GM19463 (cell line): ENCODE results near the gene ETF1.

ENCODE experiments used
- ATAC-seq: cut with Tn5 transposase; IDR thresholded peaks from one replicate; pipeline ENCODE4 v1.9.1; 2021; ENCODE audit warnings: mild to moderate bottlenecking, moderate library complexity; ENCODE audit not compliant: unreplicated experiment

The ETF1 gene

DNA sequence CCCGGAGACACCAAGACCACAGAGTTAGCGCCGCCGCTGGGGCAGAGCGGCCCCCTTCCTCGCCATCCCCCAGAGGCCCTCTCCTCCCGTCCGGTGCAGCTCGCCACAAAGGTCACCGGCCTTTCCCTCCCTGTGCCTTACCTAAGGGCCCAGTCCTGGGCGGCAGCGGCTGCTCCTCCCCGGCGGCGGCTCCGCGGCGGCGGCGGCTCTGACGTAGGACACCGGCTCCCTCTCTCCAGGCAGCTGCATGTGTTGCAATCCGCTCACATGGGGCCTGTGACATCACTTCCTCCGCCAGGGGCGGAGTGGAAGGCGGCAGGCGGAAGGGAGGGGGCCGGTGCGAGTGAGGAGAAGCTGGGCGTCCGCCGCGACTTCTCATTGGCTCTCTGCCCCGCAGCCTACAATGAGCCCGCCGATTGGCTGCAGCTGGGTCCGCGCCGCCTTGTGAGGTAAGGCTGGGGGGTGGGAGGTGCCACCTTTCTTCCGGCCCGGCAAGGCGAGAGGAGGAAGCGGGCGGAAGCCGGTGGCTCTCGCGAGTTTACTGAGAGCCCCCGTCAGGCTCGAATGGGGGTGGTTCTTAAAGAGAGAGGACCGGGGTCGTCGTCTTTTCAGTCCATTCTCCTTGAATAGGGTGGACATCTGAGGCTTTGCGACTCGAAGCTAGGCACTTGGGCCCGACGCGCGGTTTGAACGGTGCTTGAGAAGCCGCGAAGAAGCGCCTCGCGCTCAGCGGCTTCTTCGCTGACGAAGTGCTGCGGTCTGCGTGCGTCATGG is at the start of gene ETF1:
Gene ETF1, minus strand, starts transcription at position 281 of the 774 bp plus-strand sequence. CDS start 318 bp downstream, outside the sequence.
- peak; percentile 92 for ATAC-seq

DNA sequence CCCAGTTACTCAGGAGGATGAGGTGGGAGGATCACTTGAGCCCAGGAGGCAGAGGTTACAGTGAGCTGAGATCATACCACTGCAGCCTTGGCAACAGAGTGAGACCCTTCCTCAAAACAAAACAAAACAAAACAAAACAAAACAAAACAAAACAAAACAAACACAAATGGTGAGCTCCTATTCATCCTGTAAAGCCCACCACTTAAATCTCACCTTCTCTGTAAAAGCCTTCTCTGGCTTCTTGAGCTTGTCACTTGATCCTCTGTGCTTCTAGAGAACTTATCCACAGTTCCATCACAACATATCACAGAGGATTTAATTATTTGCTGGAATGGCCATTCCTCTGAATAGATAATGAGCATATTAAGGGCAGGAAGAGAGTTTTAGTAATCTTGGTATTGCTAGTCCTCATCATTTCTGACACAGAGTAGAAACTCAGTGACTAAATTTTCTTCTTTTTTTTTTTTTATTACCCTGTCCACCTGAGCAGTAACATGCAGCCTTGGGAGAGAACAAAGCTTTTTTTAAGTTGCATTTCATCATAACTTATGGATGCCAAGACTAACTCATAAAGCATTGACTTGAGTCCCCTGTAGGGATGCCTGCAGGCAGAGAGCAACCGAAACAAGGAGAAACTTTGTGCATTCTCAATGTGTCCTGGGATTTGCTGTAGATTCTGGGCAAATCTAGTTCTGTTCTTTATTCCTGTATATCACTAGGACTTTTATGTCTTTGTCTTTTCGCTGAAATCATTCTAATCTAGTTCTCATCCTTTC is 45.2 kb upstream of the ETF1 start:
- no peak for ATAC-seq

DNA sequence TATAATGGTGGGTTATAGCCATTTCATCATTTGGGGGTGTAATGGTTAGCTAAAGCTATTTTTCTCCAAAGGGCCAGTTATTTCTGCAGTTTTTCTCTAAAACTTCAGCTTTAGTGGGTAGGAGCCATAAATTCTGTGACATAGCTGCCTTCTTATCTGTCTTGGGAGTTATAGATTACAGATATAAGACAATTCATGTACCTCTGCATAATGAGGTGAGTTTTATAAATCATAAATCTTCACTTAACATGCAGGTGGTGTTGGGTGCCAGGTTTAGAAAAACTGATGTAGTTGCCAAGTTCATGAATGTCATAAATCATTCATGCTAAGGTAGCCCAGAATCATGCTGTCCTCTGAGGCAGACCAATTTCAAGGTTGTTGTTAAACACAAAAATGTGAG is 42.1 kb upstream of the ETF1 start:
- no peak for ATAC-seq

DNA sequence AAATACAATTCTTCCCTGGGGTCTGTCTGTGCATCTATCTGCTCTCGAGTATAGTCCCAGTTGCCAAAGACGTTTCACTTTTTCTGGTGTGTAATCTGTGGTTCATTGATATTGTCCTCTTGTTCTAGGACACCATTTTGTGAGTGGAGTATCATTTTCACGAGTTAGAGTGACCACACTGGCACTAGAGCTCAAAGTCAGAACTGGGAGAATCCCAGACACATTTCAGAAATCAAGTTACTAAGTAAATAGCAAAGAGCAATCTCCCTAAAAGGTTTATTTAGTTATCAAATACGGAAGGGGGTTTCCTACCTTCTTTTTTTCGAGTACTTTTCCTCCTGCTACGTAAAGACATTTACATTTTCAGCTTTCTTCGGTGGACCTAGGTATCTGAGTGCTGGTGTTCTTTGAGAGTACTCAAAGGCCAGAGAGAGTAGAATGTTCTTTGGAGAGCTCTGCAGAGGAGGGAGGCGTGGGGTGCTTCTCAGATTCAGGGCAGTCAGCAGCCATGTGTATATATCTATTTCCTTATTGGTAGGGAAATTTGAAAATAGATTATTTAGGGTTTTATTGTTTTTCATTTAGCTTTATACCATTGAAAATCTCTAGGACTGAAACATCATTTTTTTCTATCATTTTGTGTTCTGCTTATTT is 41.1 kb upstream of the ETF1 start:
- no peak for ATAC-seq

DNA sequence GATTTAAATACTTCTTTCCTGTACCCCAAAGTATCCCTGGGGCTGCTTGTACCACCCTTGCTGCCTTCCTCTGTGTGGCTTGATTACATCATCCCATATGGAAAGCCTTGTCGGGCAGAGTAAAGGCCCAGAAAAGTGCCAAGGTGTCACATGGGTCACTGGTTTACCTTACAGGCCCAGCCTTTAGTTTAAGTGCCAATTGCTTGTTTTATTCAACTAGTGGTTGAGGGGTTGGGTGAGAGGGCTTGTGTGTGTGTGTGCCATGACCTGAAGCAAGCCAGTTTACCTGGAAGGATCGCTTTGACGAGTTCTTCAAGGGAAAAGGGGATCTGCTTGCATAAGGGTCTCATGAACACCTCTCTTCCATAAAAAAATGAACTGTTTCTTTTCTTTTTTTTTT is 39.9 kb upstream of the ETF1 start:
- ATAC-seq = no peak

DNA sequence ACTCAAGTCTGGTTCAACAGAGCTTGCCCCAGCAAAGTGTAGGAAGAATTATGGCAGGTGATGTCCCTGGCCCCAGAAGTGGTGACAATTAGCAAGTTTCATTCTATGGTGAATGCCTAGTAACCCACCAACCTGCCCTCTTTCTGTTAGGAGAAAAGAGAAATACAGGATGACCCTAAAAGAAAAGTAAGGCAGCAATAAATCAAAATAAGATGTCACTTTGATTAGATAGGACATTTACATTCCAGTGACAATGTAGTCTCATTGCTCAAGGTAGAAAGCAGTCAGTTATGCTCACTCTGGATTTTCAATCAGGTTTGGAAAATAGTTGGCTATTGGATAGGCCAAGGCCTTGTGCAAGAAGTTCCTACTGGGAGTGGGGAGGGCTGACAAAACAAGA is 37.7 kb upstream of the ETF1 start:
- ATAC-seq = no peak

DNA sequence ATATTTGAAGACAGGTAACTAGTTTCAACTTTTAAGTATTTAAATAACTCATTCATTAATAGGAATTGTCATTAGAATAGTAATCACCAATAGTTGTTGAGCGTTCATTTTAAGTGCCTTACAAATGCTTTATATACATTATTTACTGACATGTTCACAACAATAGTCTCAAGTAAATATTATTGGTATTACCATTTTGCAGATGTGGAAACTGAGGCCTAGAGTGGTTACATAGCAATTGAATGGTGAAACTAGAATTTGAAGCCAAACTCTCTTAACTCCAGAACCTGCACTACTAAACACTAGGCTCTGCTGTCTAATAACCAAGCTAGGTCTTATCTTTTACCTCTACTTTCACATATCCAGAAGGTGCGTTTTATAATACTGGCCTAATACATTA is 37.0 kb upstream of the ETF1 start:
- ATAC-seq = no peak

DNA sequence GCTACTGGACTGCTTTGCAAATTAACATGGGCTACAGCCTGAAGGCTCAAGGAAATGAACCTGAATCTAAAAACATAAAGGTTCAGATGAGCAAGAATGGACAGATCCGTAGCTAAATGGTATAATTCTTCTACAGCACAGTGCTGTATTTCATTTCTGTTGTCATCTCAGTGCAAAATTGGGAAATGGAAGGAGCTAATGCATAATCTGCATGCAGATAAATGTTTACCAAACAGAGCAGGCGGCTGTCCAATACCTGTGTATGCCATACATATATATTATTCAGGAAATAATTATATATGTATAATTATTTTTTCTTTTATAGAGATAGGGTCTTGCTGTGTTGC is 36.5 kb upstream of the ETF1 start:
- no peak for ATAC-seq

DNA sequence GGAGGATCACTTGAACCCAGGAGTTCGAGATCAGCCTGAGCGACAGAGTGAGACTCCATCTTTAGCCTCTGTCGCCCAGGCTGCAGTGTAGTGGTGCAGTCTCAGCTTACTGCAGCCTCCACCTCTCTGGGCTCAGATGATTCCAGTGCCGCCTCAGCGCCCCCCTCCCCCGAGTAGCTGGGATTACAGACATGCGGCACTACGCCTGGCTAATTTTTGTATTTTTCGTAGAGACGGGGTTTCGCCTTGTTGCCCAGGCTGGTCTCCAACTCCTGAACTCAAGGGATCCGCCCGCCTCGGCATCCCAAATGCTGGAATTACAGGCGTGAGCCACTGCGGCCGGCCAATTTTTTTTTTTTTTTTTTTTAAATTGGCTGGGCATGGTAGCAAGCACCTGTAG is 34.4 kb upstream of the ETF1 start:
- no peak for ATAC-seq

DNA sequence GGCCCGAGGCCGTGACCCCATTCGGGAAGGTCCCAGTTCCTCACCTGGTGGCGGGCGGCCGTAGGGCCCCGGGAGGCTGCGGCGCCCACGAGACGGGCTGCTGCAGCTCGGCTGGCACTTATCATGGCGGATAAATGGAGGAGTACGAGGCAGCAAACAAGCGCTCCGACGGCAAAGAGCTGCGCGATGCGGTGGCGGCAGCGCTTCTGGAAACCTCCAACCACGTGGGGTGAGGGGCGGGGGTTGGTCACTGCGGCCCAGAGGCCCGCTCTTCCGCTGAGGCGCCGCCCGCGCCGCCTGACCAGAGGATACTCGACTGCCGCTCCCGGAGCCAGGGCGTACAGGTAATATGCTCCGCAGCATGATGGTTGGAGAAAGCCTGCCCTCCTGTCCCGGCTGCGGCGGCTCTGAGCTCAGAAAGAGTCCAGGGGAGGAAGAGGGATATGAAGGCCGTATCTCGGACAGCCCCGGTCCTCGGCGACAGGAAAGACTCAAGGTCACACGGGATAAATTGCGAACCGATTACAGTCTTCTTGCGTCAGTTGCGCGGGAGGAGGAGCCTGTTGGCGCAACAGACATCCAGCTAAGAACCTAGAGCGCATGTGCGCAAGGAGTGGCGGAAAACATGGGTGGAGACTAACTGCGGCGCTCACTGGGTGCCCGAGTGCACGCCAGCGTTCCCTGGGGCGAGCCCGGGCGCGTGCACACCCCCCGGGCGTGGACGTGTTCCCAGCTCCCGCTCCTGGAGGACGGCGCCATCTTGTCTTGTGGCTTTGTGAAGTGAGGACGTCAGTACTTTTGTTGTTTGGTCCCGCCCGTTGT is 32.4 kb upstream of the ETF1 start, which contains the start of gene HSPA9:
Gene HSPA9, minus strand, starts transcription at position 208 of the 822 bp plus-strand sequence. Its CDS starts 83 bp downstream, at position 125.
- ATAC-seq = peak; percentile 86

DNA sequence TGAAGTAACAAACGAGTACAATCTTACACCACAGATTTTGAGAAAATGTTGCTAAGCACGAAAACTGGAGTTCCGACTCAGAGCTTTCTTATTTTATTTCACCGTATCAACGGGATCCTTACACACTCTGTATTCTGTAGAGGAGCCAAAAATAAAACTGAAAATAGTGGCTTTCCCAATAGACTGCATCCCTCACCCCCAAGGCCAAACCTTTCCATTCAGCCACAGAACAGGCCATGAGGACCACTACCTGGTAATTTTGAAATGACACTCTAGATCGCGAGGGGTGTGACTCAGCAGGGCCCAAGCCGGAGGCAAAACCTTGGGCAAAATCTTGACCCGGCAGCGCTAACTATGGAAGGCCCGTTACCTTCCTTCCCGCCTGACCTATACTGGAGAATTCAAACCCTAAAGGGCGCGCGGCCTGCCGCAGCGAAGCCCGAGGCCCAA is 31.7 kb upstream of the ETF1 start:
- peak; percentile 14 for ATAC-seq

DNA sequence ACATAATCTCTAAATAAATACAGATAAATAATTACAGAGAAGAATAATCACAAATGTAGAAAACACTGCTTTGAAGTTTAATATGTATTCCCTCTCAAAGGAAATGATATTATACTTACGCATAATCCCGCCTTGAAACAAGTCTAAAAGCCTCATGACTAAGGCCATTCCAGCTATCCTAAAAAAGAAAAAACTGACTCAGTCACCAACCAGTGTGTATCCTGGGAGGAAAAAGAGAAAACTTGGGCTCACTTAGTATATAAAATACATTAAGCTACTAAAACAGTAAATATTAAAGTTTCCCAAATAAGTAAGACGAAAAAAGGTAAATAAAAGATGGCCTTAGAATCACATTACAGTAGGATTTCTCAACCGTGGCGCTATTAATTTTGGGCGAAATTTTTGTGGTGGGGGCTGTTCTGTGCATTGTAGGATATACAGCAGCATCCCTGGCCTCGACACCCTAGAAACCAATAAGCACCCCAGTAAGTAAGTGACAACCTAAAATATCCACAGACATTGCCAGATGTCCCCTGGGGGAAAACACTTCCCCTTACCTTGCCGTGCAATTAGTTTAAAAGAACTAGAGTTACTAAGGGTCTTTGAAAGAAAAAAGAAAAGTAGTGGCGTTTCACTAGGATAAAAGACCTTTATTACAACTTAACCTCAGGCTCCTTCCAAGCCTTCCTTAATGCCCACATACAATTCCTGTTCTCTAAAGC is 31.1 kb upstream of the ETF1 start:
- no peak for ATAC-seq

DNA sequence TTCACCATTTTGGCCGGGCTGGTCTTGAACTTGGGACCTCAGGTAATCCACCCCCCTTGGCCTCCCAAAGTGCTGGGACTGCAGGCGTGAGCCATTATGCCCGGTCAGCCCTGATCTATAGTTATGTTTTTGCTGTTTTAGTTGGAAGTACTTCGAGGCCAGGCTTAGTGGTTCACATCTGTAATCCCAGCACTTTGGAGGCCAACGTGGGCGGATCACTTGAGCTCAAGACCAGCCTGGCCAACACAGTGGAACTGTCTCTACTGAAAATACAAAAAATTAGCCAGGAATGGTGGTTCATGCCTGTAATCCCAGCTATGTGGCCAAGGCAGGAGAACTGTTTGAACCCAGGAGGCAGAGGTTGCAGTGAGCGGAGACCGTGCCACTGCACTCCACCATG is 30.2 kb upstream of the ETF1 start:
- ATAC-seq = no peak

DNA sequence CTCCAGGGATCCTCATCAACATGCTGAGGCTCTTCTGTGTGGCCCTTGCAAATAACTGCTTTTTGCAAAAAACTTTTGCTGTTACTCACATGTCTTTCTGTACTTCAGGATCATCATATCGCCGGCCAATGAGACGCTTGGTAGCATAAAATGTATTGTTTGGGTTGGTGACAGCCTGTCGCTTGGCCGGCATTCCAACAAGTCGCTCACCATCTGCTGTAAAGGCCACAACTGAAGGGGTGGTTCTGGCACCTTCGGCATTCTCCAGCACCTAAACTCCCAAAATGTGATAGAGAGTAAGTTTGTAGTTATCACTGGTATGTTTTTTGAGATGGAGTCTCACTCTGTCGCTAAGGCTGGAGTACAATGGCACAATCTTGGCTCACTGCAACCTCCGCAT is 27.8 kb upstream of the ETF1 start:
- ATAC-seq = no peak

DNA sequence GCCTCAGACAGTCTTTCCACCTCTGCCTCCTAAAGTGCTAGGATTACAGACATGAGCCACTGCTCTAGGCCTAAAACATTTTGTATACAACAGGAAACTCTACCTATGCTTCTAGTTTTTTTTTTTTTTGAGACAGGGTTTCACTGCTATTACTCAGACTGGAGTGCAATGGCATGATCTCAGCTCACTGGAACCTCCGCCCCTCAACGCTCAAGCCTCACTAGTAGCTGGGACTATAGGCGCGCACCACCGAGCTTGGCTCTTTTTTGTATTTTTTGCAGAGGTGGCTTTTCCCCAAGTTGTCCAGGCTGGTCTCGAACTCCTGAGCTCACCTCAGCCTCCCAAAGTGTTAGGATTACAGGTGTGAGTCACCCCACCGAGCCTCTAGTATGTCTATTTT is 26.7 kb upstream of the ETF1 start:
- ATAC-seq = no peak

DNA sequence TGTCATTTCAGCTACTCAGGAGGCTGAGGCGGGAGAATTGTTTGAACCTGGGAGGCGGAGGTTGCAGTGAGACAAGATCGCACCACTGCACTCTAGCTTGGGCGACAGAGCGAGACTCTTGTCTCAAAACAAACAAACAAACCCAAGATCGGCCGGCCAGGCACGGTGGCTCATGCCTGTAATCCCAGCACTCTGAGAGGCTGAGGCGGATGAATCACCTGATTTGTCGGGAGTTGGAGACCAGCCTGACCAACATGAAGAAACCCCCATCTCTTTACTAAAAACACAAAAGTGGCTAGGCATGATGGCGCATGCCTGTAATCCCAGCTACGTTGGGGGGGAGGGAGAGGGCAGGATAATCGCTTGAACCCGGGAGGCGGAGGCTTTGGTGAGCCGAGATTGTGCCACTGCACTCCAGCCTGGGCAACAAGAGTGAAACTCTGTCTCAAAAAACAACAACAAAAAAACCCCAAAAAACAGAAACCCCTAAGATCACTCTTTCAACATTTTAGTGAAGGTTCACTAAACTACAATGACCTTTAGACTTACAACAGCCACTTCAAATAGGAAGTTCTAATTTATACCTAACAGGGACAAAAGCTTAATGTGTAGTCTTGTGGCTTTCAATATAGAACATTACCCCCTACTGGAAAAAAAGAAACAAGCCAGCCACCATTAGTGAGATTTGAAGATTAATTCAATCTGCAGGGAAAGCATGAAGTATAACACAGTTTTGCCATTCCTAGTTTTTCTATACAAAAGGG is 25.2 kb upstream of the ETF1 start:
- ATAC-seq = no peak

DNA sequence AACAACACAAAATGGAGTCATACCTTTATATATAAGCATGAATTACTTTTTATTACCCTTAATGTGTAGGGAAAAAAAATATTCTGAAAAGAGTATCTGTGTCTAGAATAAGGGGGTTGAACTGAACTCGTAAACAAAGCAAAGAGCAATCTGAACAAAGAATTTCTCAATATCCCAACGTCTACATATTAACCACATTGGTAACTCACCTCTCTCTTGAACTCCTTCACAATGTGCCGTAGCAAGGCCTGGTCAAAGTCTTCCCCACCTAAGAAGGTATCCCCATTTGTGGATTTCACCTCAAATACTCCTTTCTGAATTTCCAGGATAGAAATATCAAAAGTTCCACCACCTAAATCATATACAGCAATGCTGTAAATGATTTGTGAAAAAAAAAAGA is 23.8 kb upstream of the ETF1 start:
- no peak for ATAC-seq

DNA sequence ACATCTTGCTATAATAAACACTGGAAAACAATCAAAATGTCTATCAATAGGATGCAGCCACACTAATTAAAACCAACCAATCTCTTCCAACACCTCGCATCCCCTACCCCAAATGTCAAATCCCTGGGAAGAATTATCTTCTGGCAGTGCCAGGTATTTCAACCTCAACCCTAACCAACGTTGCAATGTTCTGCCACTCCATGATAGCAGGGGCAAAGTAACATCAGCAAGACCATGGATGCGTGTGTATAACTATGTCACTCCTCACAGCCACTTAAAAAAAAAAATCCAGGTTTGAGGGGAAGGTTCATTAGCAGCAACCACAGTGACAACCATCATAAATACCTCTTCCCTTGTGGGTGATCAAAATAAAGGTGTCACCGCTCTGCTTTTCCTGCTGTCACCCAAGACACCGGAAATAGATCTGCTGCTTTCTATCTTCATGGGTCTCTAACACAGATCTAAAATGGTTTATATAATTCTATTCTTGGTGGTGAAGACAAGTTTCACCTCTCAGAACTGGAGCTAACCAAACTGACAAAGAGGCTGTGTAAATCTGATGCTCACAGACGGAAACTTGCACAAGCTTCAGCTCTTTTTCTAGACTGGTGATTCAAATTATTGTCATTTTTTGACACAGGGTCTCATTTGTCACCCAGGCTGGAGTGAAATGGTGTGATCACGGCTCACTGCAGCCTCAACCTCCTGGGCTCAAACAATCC is 22.2 kb upstream of the ETF1 start:
- no peak for ATAC-seq

DNA sequence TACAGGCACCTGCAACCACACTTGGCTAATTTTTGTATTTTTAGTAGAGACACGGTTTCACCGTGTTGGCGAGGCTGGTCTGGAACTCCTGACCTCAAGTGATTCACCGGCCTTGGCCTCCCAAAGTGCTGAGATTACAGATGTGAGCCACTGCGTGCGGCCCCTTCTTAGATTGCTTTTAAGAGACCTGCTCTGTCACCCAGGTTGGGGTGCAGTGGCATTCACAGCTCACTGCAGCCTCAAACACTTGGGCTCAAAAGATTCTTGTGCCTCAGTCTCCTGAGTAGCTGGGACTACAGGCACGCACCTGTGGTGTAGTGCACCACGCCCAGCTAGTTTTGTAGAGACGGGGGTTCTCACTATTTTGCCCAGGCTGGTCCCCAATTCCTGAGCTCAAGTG is 21.2 kb upstream of the ETF1 start:
- ATAC-seq = no peak
